ENCODE results near the gene SSPN. TPM values are rescaled to one million over a fixed set of nuclear protein-coding genes. Genes with fewer than 3 reads are reported as not detected.

The SSPN gene
- total RNA-seq, 4 donors from 2014 or later = 31.5 to 76.7 (median 45.0) TPM

- DNase-seq = no peak
- Histone ChIP-seq H3K4me1 (no peaks in the 10 kb centered on the region), H3K36me3 (no peaks in the 10 kb centered on the region), H3K27me3 (no peaks in the 10 kb centered on the region), H3K27ac (no peak overlapping the region), H3K9me3 (no peaks in the 10 kb centered on the region), H3K4me3 (no peak overlapping the region)
- intact Hi-C loops (cut with DNase I; ENCODE audit: low total_unique reads) = no loop called here
- TF ChIP-seq, protein P1, sequence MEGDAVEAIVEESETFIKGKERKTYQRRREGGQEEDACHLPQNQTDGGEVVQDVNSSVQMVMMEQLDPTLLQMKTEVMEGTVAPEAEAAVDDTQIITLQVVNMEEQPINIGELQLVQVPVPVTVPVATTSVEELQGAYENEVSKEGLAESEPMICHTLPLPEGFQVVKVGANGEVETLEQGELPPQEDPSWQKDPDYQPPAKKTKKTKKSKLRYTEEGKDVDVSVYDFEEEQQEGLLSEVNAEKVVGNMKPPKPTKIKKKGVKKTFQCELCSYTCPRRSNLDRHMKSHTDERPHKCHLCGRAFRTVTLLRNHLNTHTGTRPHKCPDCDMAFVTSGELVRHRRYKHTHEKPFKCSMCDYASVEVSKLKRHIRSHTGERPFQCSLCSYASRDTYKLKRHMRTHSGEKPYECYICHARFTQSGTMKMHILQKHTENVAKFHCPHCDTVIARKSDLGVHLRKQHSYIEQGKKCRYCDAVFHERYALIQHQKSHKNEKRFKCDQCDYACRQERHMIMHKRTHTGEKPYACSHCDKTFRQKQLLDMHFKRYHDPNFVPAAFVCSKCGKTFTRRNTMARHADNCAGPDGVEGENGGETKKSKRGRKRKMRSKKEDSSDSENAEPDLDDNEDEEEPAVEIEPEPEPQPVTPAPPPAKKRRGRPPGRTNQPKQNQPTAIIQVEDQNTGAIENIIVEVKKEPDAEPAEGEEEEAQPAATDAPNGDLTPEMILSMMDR (IDR thresholded peaks at IDR 0.05) = no peak
- no peak for TF ChIP-seq POLR2A (IDR thresholded peaks at IDR 0.05)
These were observed 9.6 kb upstream of the SSPN start for GRCh38 chr12:26185532-26186320.

DNA sequence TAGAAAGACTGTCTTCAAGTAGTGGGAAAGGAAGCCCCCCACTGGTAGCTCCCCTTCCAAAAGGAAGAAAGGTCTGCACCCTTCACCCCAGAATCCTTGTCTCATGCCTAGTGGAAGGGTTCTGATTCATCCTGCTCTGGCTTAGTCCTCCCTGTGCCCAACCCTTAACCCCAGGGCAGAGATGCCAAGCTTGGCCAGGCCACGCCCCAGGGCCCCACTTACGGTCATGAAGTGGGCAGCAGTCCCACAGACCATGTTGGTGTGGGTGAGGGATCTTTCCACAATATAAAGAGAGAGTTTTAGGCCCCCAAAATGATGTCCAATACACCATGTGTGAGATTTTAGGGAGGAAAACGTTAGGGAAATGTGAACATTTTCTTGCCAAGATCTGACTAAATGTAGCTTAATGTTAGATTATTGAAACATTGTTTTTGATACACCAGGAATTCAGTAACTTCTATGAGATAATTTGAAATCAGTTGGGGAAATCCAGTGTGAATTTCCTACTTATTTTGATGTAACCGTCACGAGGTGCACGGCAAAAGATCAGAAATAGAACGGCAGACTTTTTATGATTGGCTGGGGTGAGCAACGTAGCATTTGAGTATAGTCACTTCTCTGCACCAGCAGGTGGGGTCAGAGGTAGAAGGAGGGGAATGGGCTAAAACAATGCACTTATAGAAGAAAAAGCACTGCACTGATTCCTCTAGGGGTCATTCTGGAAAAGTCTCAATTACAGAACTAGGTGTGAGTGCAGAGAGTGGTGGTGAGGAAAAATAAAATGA lies 8.2 kb upstream of the SSPN start:
- no peak overlapping the region for H3K4me3 ChIP-seq
- no peaks in the 10 kb centered on the region for H3K27me3 ChIP-seq
- no peak for DNase-seq
- no peak overlapping the region for H3K27ac ChIP-seq
- intact Hi-C loops (cut with DNase I; ENCODE audit: low total_unique reads) = no loop called here
- H3K36me3 ChIP-seq = no peaks in the 10 kb centered on the region
- no peaks in the 10 kb centered on the region for H3K9me3 ChIP-seq
- no peak for TF ChIP-seq POLR2A (IDR thresholded peaks at IDR 0.05)
- TF ChIP-seq, protein P1 (IDR thresholded peaks at IDR 0.05) = no peak
- no peaks in the 10 kb centered on the region for H3K4me1 ChIP-seq

- TF ChIP-seq POLR2A (IDR thresholded peaks at IDR 0.05) = no peak
- TF ChIP-seq, protein P1 (IDR thresholded peaks at IDR 0.05) = no peak
- Histone ChIP-seq H3K27ac (no peak overlapping the region), H3K9me3 (no peaks in the 10 kb centered on the region), H3K36me3 (no peaks in the 10 kb centered on the region), H3K27me3 (no peaks in the 10 kb centered on the region), H3K4me3 (no peak overlapping the region), H3K4me1 (no peaks in the 10 kb centered on the region)
- intact Hi-C loops (cut with DNase I; ENCODE audit: low total_unique reads) = no loop called here
- DNase-seq = no peak
These were observed 7.2 kb upstream of the SSPN start for GRCh38 chr12:26188127-26188526.

- no peaks in the 10 kb centered on the region for H3K36me3 ChIP-seq
- H3K4me1 ChIP-seq = no peaks in the 10 kb centered on the region
- intact Hi-C loops (cut with DNase I; ENCODE audit: low total_unique reads) = no loop called here
- H3K27me3 ChIP-seq = no peaks in the 10 kb centered on the region
- no peak for DNase-seq
- no peak overlapping the region for H3K4me3 ChIP-seq
- no peak overlapping the region for H3K27ac ChIP-seq
- no peaks in the 10 kb centered on the region for H3K9me3 ChIP-seq
- TF ChIP-seq, protein P1 (IDR thresholded peaks at IDR 0.05) = no peak
- no peak for TF ChIP-seq POLR2A (IDR thresholded peaks at IDR 0.05)
These were observed 6.7 kb upstream of the SSPN start for GRCh38 chr12:26188641-26189040.

DNA sequence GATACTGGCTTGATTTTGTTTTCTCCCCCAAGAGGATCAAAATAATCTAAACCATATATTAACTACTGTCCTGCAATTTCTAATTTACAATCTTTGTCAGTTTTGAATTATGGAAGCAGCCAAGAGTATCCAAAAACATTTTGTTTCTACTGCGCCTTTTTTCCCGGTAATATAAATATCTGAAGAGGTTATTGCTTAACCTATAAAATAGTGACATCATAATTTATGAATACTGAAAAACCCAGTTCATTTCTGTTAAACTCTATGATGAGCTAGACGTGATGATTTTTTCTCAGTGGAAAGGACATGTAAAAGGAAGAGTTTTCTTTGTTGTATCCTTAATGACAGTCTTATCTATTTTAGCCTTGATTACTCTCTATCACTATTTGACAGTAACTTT lies 3.2 kb upstream of the SSPN start:
- Histone ChIP-seq H3K9me3 (no peaks in the 10 kb centered on the region), H3K27ac (no peak overlapping the region), H3K4me3 (no peak overlapping the region), H3K4me1 (no peaks in the 10 kb centered on the region), H3K36me3 (no peaks in the 10 kb centered on the region), H3K27me3 (no peaks in the 10 kb centered on the region)
- TF ChIP-seq, protein P1 (IDR thresholded peaks at IDR 0.05) = no peak
- no peak for TF ChIP-seq POLR2A (IDR thresholded peaks at IDR 0.05)
- intact Hi-C loops (cut with DNase I; ENCODE audit: low total_unique reads) = no loop called here
- no peak for DNase-seq
